C4-2B (cell line): ENCODE results near the gene CFI.

ENCODE experiments used
- ZFX ChIP-seq: fragments of 450-650 bp; IDR thresholded peaks from 2 replicates; pipeline ENCODE4 v1.6.1; 2017
- TF ChIP-seq, protein P1 (sequence below): fragments of 450-650 bp; conservative IDR thresholded peaks from 2 replicates; pipeline ENCODE4 v1.5.1; 2017; ENCODE audit warnings: mild to moderate bottlenecking

DNA sequence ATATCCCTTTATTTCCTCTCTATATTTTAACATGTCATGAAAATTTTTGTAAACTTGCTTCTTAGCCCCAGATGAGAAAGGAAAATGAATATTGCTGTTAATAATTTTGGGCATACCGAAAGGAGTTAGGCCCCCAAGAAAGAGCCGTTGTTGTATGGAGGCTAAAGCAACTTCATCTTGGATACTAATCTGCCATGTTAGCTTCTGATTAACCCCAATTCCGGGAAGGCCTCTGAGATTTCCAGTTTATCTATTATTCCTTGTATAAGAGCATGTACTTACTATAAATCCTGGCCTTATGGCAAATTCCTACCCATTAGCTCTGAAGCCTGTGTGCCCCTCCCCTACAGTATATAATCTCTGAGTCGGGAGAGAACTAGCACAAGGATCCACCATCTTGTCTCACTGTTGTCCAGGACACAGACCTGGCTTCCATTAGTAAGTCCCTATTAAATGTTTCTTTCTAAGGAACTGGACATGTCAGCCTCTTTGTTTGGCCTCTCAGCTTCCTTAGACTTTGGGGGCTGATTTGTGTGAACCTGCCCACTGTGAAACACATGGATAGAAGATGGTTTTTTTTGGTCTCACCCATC lies 51.1 kb downstream of the CFI start:
- TF ChIP-seq, protein P1, sequence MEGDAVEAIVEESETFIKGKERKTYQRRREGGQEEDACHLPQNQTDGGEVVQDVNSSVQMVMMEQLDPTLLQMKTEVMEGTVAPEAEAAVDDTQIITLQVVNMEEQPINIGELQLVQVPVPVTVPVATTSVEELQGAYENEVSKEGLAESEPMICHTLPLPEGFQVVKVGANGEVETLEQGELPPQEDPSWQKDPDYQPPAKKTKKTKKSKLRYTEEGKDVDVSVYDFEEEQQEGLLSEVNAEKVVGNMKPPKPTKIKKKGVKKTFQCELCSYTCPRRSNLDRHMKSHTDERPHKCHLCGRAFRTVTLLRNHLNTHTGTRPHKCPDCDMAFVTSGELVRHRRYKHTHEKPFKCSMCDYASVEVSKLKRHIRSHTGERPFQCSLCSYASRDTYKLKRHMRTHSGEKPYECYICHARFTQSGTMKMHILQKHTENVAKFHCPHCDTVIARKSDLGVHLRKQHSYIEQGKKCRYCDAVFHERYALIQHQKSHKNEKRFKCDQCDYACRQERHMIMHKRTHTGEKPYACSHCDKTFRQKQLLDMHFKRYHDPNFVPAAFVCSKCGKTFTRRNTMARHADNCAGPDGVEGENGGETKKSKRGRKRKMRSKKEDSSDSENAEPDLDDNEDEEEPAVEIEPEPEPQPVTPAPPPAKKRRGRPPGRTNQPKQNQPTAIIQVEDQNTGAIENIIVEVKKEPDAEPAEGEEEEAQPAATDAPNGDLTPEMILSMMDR, result no peak
- TF ChIP-seq ZFX, result no peak
